SIG-M5 (cell line): ENCODE measurements around the gene ITGA8.
"Not testable (repeated sequence)": the region's sequence is repeated elsewhere in the genome, so short reads cannot be mapped to it uniquely, and the experiment has no call there.

Source experiments
- DNase-seq: peaks from one replicate; lab custom pipeline; 2025; lab: John Stamatoyannopoulos, UW

Gene ITGA8

GRCh38 chr10:15494850-15495506, 224.7 kb downstream of the ITGA8 start:
- no peak for DNase-seq

GRCh38 chr10:15491856-15492642, 227.7 kb downstream of the ITGA8 start:
- DNase-seq: no peak

GRCh38 chr10:15489431-15489830, 230.3 kb downstream of the ITGA8 start:
- no peak for DNase-seq

- no peak for DNase-seq
Measured at GRCh38 chr10:15487376-15487775, 232.3 kb downstream of the ITGA8 start.

DNA sequence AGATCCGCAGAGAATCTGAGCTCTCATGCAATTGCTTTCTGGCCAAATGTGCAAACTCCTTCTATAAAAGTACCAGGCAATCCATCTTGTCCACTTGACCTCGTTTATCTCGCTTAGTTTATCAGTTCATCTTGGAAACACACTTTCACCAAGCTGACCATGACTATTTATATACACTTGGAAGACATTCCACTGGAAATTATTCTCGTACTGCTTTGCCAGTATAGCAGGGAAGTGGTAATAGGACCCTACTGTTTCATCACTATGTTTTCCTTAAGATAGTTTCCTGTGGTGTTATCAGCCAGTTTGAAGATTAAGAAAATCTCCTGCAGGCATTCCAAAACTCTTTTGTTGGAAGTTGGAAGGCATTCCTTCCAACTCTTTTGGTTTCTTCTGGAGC, 233.3 kb downstream of the ITGA8 start:
- DNase-seq: no peak

DNA sequence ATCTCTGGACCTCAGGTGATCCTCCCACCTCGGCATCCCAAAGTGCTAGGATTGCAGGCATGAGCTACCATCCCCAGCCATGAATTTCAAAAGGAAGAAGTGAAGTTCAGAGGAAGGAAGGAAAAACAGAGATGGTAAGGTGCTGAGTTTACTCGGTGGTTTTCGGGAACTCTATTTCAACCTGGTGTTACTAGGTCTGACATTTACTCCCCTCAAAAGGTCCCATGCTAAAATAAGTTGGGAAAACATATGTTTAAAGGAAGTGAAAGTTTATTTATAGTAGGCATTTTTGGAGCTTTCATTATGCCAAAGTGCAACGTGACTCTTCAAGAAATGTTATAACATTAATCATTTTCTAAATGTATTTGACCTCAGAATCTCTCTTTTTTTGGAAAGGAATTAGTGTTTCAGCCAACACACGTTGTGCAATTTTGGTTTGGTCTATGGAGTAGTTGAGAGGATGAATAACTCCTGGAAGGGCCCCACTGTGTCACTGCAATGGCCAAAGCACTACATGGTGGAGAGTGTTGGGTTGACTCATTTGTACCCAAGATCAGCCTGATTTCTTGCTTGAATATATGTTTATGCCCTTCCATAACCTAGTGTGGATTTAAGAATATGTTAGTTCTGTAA, 233.9 kb downstream of the ITGA8 start:
- no peak for DNase-seq

- no peak for DNase-seq
Measured at GRCh38 chr10:15485027-15485426, 234.7 kb downstream of the ITGA8 start.

DNA sequence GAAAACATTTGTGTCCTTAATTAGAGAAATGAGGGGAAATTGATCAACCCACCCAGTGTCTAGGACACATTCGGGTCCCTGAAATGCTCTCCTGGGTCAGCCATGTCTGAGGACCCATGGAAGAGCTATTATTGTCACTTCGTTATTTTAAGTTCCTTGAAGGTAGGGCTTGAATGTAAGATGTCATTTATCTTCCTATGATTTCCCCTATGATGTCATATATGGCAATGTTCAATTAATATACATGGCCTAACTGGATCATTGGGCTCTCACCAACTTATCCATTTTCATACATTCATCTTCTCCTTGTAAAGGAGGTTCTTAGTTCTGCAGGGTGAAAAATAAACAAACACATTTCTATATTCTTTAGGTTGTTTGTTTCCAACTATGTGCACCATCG, 235.6 kb downstream of the ITGA8 start:
- no peak for DNase-seq

GRCh38 chr10:15483215-15484075, 236.3 kb downstream of the ITGA8 start:
- no peak for DNase-seq

DNA sequence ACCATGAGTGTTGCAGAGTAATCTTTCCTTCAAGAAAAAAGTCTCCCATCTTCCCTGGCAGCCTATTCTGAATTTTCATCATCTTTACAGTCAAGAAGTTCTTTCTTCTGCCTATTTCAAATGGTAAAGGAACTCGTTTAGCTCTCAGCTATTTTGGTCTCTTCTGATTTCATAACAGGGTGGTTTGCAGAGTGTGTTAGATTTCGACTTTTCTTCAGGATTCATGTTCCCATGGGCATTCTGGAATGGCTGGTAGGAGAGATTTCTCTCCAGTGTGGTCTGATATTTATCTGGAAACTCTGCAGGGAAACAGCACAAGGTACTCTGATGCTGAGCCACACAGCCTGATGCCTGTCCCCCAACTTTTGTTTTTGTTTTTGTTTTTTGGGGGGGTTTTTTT, 237.6 kb downstream of the ITGA8 start:
- no peak for DNase-seq

GRCh38 chr10:15478950-15479349, 240.8 kb downstream of the ITGA8 start:
- DNase-seq: no peak

DNA sequence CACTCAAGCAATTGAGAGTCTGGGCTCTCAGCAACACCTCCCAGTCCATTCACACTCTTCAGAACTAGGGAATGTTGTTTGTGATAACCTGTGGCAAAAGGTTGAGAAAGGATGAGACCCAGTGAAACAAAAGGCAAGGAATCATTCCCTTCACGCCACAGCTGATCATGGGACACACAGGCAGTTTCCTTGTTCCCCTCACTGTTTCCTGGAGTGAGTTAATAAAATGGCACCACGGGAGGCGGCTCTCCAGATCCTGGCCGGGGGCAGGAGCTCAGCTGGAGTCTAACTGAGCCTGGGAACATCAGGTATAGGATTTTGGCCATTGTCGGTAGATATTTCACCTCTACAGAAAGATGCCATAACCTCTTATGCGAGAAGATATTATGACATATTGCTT, 241.3 kb downstream of the ITGA8 start:
- DNase-seq: no peak

DNA sequence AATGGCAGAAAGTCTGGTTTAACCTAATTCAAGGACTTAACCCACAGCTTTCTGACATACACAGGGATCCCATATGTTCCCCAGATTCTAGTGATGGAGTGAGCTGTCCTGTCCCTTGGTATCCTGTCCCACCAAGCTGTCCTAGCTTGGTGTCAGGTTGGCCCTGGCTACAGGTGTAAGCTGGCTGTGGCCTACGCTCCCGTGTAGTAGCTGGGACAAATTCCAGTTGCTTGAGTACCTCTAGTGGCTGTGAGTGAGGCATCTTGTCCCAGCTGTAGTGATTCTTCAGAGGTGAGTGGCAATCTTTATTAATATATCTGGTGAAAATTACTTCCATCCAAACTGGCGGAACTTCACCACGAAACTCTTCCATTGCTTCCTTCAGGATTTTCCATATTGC, 243.4 kb downstream of the ITGA8 start:
- DNase-seq: no peak

DNA sequence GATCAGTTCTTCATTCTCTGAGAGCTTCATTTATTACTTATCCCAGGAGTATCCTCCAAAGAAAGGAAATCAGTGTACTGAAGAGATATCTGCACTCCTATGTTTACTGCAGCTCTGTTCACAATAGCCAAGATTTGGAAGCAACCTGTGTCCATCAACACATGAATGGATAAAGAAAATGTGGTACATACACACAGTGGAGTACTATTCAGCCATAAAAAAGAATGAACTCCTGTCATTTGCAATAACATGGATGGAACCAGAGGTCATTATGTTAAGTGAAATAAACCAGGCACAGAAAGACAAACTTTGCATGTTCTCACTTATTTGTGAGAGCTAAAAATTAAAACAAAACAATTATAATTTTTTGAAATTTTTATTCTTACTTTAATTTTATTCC, 244.3 kb downstream of the ITGA8 start:
- DNase-seq: not testable (repeated sequence)

- no peak for DNase-seq
Measured at GRCh38 chr10:15474671-15475070, 245.1 kb downstream of the ITGA8 start.

GRCh38 chr10:15473396-15473767, 246.3 kb downstream of the ITGA8 start:
- no peak for DNase-seq

DNA sequence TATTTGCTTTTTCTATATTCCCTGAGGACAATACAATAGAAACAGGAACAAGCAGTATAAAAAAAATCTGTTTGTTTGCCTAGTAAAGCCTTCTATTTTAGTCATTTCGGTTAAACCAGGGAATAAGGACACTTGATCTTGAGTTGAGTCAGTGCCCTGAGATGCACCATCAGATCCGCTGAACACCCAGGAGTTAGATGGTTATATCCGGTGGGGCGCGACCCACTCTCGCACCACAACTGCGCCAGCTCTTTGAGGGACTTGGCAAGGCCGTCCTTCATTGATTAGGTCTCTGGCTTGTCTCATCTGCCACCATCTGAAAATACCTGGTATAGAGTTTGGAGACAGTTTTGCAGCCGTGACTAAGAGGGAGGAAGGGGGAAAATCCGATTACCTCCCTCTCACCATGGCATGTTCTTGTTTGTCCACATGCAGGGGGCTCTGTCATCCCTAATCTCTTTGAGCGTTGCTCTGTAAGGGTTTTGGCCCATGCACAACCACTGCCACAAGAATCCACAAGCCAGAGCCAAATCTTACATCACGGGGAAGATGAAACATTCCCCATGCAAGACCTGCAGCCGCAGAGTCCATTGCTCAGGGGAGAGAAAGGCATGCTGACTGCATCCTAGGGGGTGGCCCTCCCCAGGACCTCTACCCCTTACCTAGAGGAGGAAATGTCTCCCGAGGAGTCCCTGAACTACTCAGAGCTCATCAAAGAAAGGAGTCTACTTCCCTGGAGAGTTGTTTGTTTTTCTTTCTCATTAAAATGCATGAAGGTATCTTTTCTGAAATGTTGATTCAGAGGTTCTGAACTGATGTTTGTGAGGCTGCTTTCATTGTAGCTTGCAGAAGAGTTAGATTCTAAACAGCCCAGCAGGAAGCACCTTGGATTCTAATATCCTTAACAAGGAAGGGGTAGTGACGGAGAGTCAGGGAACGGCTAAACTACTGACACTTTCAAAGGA, 247.0 kb downstream of the ITGA8 start:
- no peak for DNase-seq

DNA sequence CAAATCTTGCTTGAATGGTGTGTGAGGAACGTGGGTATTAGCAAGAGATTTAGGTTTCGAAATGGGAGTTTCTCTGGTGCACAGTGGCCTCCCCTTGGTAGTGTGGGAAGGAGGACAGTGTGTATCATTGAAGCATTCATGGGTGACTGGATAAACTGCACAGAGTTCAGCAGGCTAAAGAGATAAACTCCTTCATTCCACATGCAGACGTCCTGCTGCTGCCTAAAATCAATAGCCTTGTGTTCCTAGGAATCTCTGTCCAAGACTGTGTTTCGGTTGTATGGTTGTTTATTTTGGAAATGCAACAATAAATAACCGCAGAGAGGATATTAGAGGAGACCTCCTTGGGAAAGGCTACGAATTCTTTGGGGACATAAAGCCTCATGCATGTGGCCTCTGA, 247.7 kb downstream of the ITGA8 start:
- no peak for DNase-seq

GRCh38 chr10:15469111-15469510, 250.6 kb downstream of the ITGA8 start:
- DNase-seq: no peak

GRCh38 chr10:15464381-15464780, 255.3 kb downstream of the ITGA8 start:
- no peak for DNase-seq
